ENCODE results near the gene LPCAT1. TPM values are rescaled to one million over a fixed set of nuclear protein-coding genes. Genes with fewer than 3 reads are reported as not detected.
"Not testable (repeated sequence)": the region's sequence is repeated elsewhere in the genome, so short reads cannot be mapped to it uniquely, and the experiment has no call there.

Gene LPCAT1
- total RNA-seq, 1 experiment from 2014 or later = 17.1 TPM

DNA sequence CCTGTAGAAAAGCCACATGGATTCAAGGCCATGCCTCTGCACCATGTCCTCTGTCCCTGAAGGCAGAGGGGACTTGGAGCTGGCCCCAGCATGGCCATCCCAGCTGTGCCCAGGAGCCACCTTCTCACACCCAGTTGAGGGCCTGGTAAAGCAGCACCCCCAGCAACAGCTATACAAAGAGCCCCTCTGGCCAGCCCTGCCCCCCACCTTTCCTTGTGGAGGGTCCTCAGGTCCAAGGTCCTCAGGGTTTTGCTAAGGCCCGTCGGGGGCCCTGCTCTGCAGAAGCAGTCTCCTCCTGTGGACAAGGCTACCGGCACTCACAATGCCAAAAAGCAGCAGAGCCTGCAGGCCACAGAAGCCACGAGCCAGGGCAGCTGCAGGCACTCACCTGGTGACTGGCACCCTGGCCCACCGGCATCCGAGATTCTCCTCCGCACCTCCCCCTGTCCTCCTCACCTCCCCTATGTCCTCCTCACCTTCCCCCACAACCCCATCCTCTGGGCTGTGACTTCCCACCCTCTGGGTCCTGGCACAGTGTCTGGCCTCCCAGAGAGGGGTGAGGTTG lies 39.9 kb upstream of the LPCAT1 start:
- POLR2A ChIA-PET = no interaction called here
- no peak overlapping the region for H3K4me3 Mint-ChIP-seq (ENCODE audit: unreplicated experiment)
- DNase-seq (ENCODE audit: unreplicated experiment) = no peak
- CTCF ChIA-PET = interaction anchor here (0.6 kb wide), 1 partner anchor 17 kb away, joined by 5 read pairs; no protein-coding TSS in a partner anchor
- no peaks in the 10 kb centered on the region for H3K9me3 Mint-ChIP-seq (ENCODE audit: unreplicated experiment)
- intact Hi-C loops (cut with micrococcal nuclease) = no loop called here
- TF ChIP-seq, protein P1, sequence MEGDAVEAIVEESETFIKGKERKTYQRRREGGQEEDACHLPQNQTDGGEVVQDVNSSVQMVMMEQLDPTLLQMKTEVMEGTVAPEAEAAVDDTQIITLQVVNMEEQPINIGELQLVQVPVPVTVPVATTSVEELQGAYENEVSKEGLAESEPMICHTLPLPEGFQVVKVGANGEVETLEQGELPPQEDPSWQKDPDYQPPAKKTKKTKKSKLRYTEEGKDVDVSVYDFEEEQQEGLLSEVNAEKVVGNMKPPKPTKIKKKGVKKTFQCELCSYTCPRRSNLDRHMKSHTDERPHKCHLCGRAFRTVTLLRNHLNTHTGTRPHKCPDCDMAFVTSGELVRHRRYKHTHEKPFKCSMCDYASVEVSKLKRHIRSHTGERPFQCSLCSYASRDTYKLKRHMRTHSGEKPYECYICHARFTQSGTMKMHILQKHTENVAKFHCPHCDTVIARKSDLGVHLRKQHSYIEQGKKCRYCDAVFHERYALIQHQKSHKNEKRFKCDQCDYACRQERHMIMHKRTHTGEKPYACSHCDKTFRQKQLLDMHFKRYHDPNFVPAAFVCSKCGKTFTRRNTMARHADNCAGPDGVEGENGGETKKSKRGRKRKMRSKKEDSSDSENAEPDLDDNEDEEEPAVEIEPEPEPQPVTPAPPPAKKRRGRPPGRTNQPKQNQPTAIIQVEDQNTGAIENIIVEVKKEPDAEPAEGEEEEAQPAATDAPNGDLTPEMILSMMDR (IDR thresholded peaks at IDR 0.05; ENCODE audit: unreplicated experiment) = no peak
- no peak overlapping the region for H3K27ac Mint-ChIP-seq (ENCODE audit: low read depth, unreplicated experiment)
- H3K27me3 Mint-ChIP-seq (ENCODE audit: insufficient read depth, unreplicated experiment) = peaks cover 47% of the 10 kb centered on the region
- no TSS peak for BruUV-seq (replicated peaks)
- peaks cover 5% of the 10 kb centered on the region for H3K4me1 Mint-ChIP-seq (ENCODE audit: insufficient read depth, unreplicated experiment)
- H3K36me3 Mint-ChIP-seq (ENCODE audit: insufficient read depth, unreplicated experiment) = peaks cover 7% of the 10 kb centered on the region

DNA sequence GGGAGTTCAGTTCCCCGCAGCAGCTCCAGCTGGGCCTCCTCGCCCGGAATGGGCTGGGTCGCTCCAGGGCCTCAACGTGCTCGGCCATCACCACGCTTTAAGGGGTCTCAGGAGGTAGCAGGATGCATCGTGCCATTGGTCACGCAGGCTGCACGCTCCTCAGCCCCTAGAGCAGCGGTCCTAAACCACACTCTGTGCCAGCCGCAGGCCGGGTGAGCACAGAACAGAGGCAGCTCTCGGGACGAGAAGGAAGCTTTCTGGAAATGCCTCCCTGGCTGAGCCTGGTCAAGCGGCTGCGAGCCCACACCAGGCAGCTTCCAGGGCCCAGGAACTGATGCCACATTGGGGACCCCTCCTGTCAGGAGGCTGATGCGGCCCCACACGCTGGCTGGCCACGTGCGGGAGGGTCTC lies 39.3 kb upstream of the LPCAT1 start:
- Mint-ChIP-seq H3K4me1 (ENCODE audit: insufficient read depth, unreplicated experiment) (peaks cover under 1% of the 10 kb centered on the region), H3K4me3 (ENCODE audit: unreplicated experiment) (no peak overlapping the region), H3K36me3 (ENCODE audit: insufficient read depth, unreplicated experiment) (peaks cover 7% of the 10 kb centered on the region), H3K27ac (ENCODE audit: low read depth, unreplicated experiment) (no peak overlapping the region), H3K9me3 (ENCODE audit: unreplicated experiment) (no peaks in the 10 kb centered on the region), H3K27me3 (ENCODE audit: insufficient read depth, unreplicated experiment) (peaks cover 53% of the 10 kb centered on the region)
- intact Hi-C loops (cut with micrococcal nuclease) = no loop called here
- TF ChIP-seq, protein P1 (IDR thresholded peaks at IDR 0.05; ENCODE audit: unreplicated experiment) = no peak
- ChIA-PET CTCF (interaction anchor here (0.6 kb wide), 1 partner anchor 18 kb away, joined by 5 read pairs; no protein-coding TSS in a partner anchor), POLR2A (no interaction called here)
- no peak for DNase-seq (ENCODE audit: unreplicated experiment)
- no TSS peak for BruUV-seq (replicated peaks)

DNA sequence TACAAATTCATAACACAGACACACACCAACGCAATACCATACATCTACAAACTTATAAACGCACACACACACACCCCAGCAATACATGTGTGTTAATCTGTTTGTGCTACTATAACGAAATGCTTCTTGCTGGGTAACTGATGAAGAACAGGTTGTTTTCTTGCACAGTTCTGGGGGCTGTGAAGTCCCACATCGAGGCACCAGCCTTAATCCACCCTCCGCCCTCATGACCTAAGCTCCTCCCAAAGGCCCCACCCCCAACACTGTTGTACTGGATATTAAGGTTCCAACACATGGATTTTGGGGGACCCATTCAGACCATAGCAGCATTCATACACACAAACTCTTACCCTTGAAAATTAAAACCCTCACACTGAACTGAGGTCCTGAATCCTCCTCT lies 38.8 kb upstream of the LPCAT1 start:
- intact Hi-C loops (cut with micrococcal nuclease) = no loop called here
- Mint-ChIP-seq H3K4me1 (ENCODE audit: insufficient read depth, unreplicated experiment) (no peaks in the 10 kb centered on the region), H3K36me3 (ENCODE audit: insufficient read depth, unreplicated experiment) (peaks cover 7% of the 10 kb centered on the region), H3K9me3 (ENCODE audit: unreplicated experiment) (no peaks in the 10 kb centered on the region), H3K4me3 (ENCODE audit: unreplicated experiment) (no peak overlapping the region), H3K27ac (ENCODE audit: low read depth, unreplicated experiment) (no peak overlapping the region), H3K27me3 (ENCODE audit: insufficient read depth, unreplicated experiment) (peaks cover 58% of the 10 kb centered on the region)
- TF ChIP-seq, protein P1 (IDR thresholded peaks at IDR 0.05; ENCODE audit: unreplicated experiment) = no peak
- ChIA-PET CTCF (no interaction called here), POLR2A (no interaction called here)
- no peak for DNase-seq (ENCODE audit: unreplicated experiment)
- no TSS peak for BruUV-seq (replicated peaks)

DNA sequence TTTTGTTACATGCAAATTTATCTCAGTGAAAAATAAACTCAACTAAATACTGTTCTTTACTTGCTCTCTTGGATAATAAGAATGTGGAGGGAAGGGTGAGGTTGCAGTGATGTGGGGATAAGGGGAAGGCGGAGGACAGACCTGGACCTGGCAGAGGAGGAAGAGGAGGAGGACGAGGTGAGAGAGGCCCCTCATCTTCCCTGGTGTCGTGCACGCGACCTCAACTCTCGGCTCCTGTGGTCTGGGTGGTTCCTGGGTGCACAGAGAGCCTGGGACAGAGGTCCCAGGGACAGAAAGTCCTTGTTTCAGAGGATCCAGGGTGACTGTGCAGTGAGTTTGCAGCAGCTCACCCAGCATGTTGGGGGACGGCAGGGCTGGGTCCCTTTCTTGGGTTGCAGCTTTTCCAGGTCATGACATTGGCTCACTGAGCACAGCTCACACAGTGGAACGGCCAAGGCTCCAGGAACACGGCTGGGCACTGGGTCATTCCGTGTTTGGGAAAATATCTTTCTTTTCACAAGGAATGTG lies 37.7 kb upstream of the LPCAT1 start:
- intact Hi-C loops (cut with micrococcal nuclease) = no loop called here
- ChIA-PET POLR2A (no interaction called here), CTCF (no interaction called here)
- Mint-ChIP-seq H3K9me3 (ENCODE audit: unreplicated experiment) (no peaks in the 10 kb centered on the region), H3K36me3 (ENCODE audit: insufficient read depth, unreplicated experiment) (no peaks in the 10 kb centered on the region), H3K27ac (ENCODE audit: low read depth, unreplicated experiment) (no peak overlapping the region), H3K27me3 (ENCODE audit: insufficient read depth, unreplicated experiment) (peaks cover 60% of the 10 kb centered on the region), H3K4me3 (ENCODE audit: unreplicated experiment) (no peak overlapping the region), H3K4me1 (ENCODE audit: insufficient read depth, unreplicated experiment) (no peaks in the 10 kb centered on the region)
- DNase-seq (ENCODE audit: unreplicated experiment) = no peak
- TF ChIP-seq, protein P1 (IDR thresholded peaks at IDR 0.05; ENCODE audit: unreplicated experiment) = no peak
- BruUV-seq (replicated peaks) = no TSS peak

DNA sequence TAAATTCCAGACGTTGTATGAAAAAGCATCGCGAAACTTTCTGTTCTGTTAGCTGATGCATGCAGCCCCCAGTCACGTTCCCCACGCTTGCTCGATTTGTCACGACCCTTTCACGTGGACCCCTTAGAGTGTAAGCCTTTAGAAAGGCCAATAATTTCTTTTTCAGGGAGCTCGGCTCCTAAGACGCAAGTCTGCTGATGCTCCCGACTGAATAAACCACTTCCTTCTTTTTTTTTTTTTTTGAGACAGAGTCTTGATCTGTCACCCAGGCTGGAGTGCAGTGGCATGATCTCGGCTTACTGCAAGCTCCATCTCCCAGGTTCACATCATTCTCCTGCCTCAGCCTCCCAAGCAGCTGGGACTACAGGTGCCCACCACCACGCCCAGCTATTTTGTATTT lies 36.7 kb upstream of the LPCAT1 start:
- POLR2A ChIA-PET = interaction anchor here (0.7 kb wide), 1 partner anchor 27 kb away, joined by 4 read pairs; no protein-coding TSS in a partner anchor
- H3K9me3 Mint-ChIP-seq (ENCODE audit: unreplicated experiment); DNase-seq (ENCODE audit: unreplicated experiment); H3K4me3 Mint-ChIP-seq (ENCODE audit: unreplicated experiment); H3K36me3 Mint-ChIP-seq (ENCODE audit: insufficient read depth, unreplicated experiment); intact Hi-C loops (cut with micrococcal nuclease); H3K4me1 Mint-ChIP-seq (ENCODE audit: insufficient read depth, unreplicated experiment); H3K27ac Mint-ChIP-seq (ENCODE audit: low read depth, unreplicated experiment); BruUV-seq (replicated peaks); CTCF ChIA-PET: not testable (repeated sequence)
- H3K27me3 Mint-ChIP-seq (ENCODE audit: insufficient read depth, unreplicated experiment) = peaks cover 60% of the 10 kb centered on the region

Measured in MCF 10A (cell line).